A673 (cell line): ENCODE results near the gene RIBC2.
"Not testable (repeated sequence)": the region's sequence is repeated elsewhere in the genome, so short reads cannot be mapped to it uniquely, and the experiment has no call there.

Source experiments
- CTCF ChIP-seq: fragments of 300-800, 200-600 bp; sonication (generic); conservative IDR thresholded peaks from 2 replicates; pipeline ENCODE4 v1.5.1; 2017; ENCODE audit warnings: low read depth, mild to moderate bottlenecking, antibody characterized with exemption, low read length, moderate library complexity, mixed read lengths
- EZH2 ChIP-seq: fragments of 200-600 bp; sonication (generic); IDR thresholded peaks from 2 replicates; pipeline ENCODE4 v1.6.1; 2017; ENCODE audit warnings: borderline replicate concordance, low read depth, mild to moderate bottlenecking, mixed read lengths, antibody characterized with exemption, low read length; ENCODE audit not compliant: poor library complexity, severe bottlenecking

- TF ChIP-seq CTCF, EZH2: not testable (repeated sequence)
These were observed 35.9 kb downstream of the RIBC2 start for GRCh38 chr22:45449442-45449841.
